Neural progenitor cell (in vitro differentiated cells): ENCODE data around the gene RELN. TPM values are rescaled to one million over a fixed set of nuclear protein-coding genes. Genes with fewer than 3 reads are reported as not detected.

Source experiments
- DNase-seq: peaks from one replicate; pipeline ENCODE4 v3.0.0-alpha.2; 2016; ENCODE audit warnings: low spot score
- H2AFZ ChIP-seq: fragments of 200-600 bp; sonication (generic); replicated peaks from 2 replicates; pipeline ENCODE4 v1.6.1; 2016; ENCODE audit warnings: antibody characterized with exemption
- H3F3A ChIP-seq: fragments of 200-600 bp; sonication (generic); 2 replicates; pipeline ENCODE4 v1.6.1; 2016; ENCODE audit warnings: antibody characterized with exemption, low read depth
- H3K27ac ChIP-seq: fragments of 200-600 bp; sonication (generic); 2 replicates; pipeline ENCODE4 v1.5.1; 2016; ENCODE audit warnings: mild to moderate bottlenecking
- H3K27me3 ChIP-seq: fragments of 200-600 bp; sonication (generic); 2 replicates; pipeline ENCODE4 v1.6.1; 2016; ENCODE audit warnings: mild to moderate bottlenecking, moderate library complexity
- H3K36me3 ChIP-seq: fragments of 200-600 bp; sonication (generic); 2 replicates; pipeline ENCODE4 v1.5.1; 2016
- H3K4me1 ChIP-seq: fragments of 200-600 bp; sonication (generic); 2 replicates; pipeline ENCODE4 v1.6.1; 2016; ENCODE audit warnings: mixed run types
- H3K4me2 ChIP-seq: fragments of 200-600 bp; sonication (generic); 2 replicates; pipeline ENCODE4 v1.6.1; 2016
- H3K4me3 ChIP-seq: fragments of 200-600 bp; sonication (generic); 2 replicates; pipeline ENCODE4 v1.5.1; 2016
- H3K79me2 ChIP-seq: fragments of 200-600 bp; sonication (generic); 2 replicates; pipeline ENCODE4 v1.6.1; 2016; ENCODE audit warnings: low read depth
- H3K9ac ChIP-seq: fragments of 200-600 bp; sonication (generic); 2 replicates; pipeline ENCODE4 v1.6.1; 2016
- H3K9me3 ChIP-seq: fragments of 200-600 bp; sonication (generic); 2 replicates; pipeline ENCODE4 v1.5.1; 2016; ENCODE audit warnings: low read depth
- H4K20me1 ChIP-seq: fragments of 200-600 bp; sonication (generic); 2 replicates; pipeline ENCODE4 v1.6.1; 2016; ENCODE audit warnings: low read depth
- H3K27ac Mint-ChIP-seq: 3 replicates; pipeline ENCODE4 v1.8.0; 2021; ENCODE audit warnings: mixed read lengths
- H3K27me3 Mint-ChIP-seq: 2 replicates; pipeline ENCODE4 v1.8.0; 2022; ENCODE audit warnings: low read depth, mild to moderate bottlenecking, inconsistent platforms, moderate library complexity, mixed read lengths; ENCODE audit not compliant: insufficient read depth
- H3K36me3 Mint-ChIP-seq: 3 replicates; pipeline ENCODE4 v1.8.0; 2021; ENCODE audit warnings: mixed read lengths
- H3K4me1 Mint-ChIP-seq: 3 replicates; pipeline ENCODE4 v1.8.0; 2021; ENCODE audit warnings: mixed read lengths
- H3K4me3 Mint-ChIP-seq: 3 replicates; pipeline ENCODE4 v1.8.0; 2021; ENCODE audit warnings: mild to moderate bottlenecking, moderate library complexity, mixed read lengths
- H3K9me3 Mint-ChIP-seq: 3 replicates; pipeline ENCODE4 v1.8.0; 2020; ENCODE audit warnings: mixed read lengths
- CTCF ChIP-seq: fragments of 200-600 bp; sonication (generic); IDR thresholded peaks from 2 replicates; pipeline ENCODE4 v1.5.1; 2017; ENCODE audit warnings: antibody characterized with exemption, mild to moderate bottlenecking
- EZH2 ChIP-seq: fragments of 200-600 bp; sonication (generic); IDR thresholded peaks from 2 replicates; pipeline ENCODE4 v1.6.1; 2017; ENCODE audit warnings: antibody characterized with exemption, mild to moderate bottlenecking, moderate library complexity
- EZH2phosphoT487 ChIP-seq: fragments of 200-600 bp; sonication (generic); IDR thresholded peaks from 2 replicates; pipeline ENCODE4 v1.6.1; 2017; ENCODE audit warnings: antibody characterized with exemption
- total RNA-seq: library from RNA; depleted of rRNA; stranded (reverse); fragments of >200 nt; gene quantifications from 2 replicates; pipeline ENCODE4 v1.2.3, GENCODE V29; 2015; ENCODE audit warnings: low replicate concordance

RELN gene
- total RNA-seq, 1 donor from 2014 or later: 0.02 TPM

GRCh38 chr7:103981003-103981423, 8.4 kb downstream of the RELN start:
- H3K9ac ChIP-seq: no peak overlapping the region
- no peaks in the 10 kb centered on the region for H3K36me3 ChIP-seq
- H4K20me1 ChIP-seq: no peaks in the 10 kb centered on the region
- no peak overlapping the region for H3K4me2 ChIP-seq
- H3K27me3 ChIP-seq: peaks cover 46% of the 10 kb centered on the region
- Mint-ChIP-seq H3K27me3 (peaks cover 6% of the 10 kb centered on the region), H3K9me3 (no peaks in the 10 kb centered on the region), H3K27ac (no peak overlapping the region), H3K4me3 (no peak overlapping the region), H3K36me3 (no peaks in the 10 kb centered on the region), H3K4me1 (no peaks in the 10 kb centered on the region)
- H3K79me2 ChIP-seq: no peaks in the 10 kb centered on the region
- H3K9me3 ChIP-seq: no peaks in the 10 kb centered on the region
- TF ChIP-seq CTCF (no peak), EZH2 (no peak), EZH2phosphoT487 (no peak)
- H3F3A ChIP-seq: no peaks in the 10 kb centered on the region
- H3K4me3 ChIP-seq: no peak overlapping the region
- H3K4me1 ChIP-seq: no peaks in the 10 kb centered on the region
- H2AFZ ChIP-seq: no peak overlapping the region
- no peak overlapping the region for H3K27ac ChIP-seq
- no peak for DNase-seq

GRCh38 chr7:103972779-103973434, 16.6 kb downstream of the RELN start:
- H3K27me3 ChIP-seq: no peaks in the 10 kb centered on the region
- H3F3A ChIP-seq: no peaks in the 10 kb centered on the region
- no peaks in the 10 kb centered on the region for H3K36me3 Mint-ChIP-seq
- no peaks in the 10 kb centered on the region for H3K4me1 Mint-ChIP-seq
- H2AFZ ChIP-seq: no peak overlapping the region
- H3K27ac ChIP-seq: no peak overlapping the region
- no peak overlapping the region for H3K9ac ChIP-seq
- H3K9me3 Mint-ChIP-seq: peaks cover 2% of the 10 kb centered on the region
- no peak for DNase-seq
- H3K4me2 ChIP-seq: no peak overlapping the region
- no peaks in the 10 kb centered on the region for H3K9me3 ChIP-seq
- H3K4me3 ChIP-seq: no peak overlapping the region
- H3K27me3 Mint-ChIP-seq: no peaks in the 10 kb centered on the region
- no peaks in the 10 kb centered on the region for H3K4me1 ChIP-seq
- no peak overlapping the region for H3K27ac Mint-ChIP-seq
- TF ChIP-seq EZH2phosphoT487 (no peak), EZH2 (no peak), CTCF (no peak)
- no peaks in the 10 kb centered on the region for H4K20me1 ChIP-seq
- no peaks in the 10 kb centered on the region for H3K36me3 ChIP-seq
- no peaks in the 10 kb centered on the region for H3K79me2 ChIP-seq
- no peak overlapping the region for H3K4me3 Mint-ChIP-seq

GRCh38 chr7:103967401-103967800, 22.1 kb downstream of the RELN start:
- H3K36me3 Mint-ChIP-seq: no peaks in the 10 kb centered on the region
- H3K9me3 Mint-ChIP-seq: no peaks in the 10 kb centered on the region
- Histone ChIP-seq H3K9ac (no peak overlapping the region), H2AFZ (no peak overlapping the region), H3K4me3 (no peak overlapping the region), H4K20me1 (no peaks in the 10 kb centered on the region), H3K4me1 (peaks cover 3% of the 10 kb centered on the region), H3F3A (no peaks in the 10 kb centered on the region), H3K4me2 (no peak overlapping the region), H3K79me2 (no peaks in the 10 kb centered on the region), H3K36me3 (no peaks in the 10 kb centered on the region), H3K9me3 (no peaks in the 10 kb centered on the region), H3K27me3 (no peaks in the 10 kb centered on the region), H3K27ac (no peak overlapping the region)
- H3K4me1 Mint-ChIP-seq: peaks cover 4% of the 10 kb centered on the region
- H3K4me3 Mint-ChIP-seq: no peak overlapping the region
- H3K27ac Mint-ChIP-seq: no peak overlapping the region
- DNase-seq: peak; percentile 9
- TF ChIP-seq EZH2phosphoT487 (no peak), CTCF (no peak), EZH2 (no peak)
- H3K27me3 Mint-ChIP-seq: no peaks in the 10 kb centered on the region
